Left lung (tissue), 10 donors: Measurements from ENCODE around the gene MARCHF3. TPM values are rescaled to one million over a fixed set of nuclear protein-coding genes. Genes with fewer than 3 reads are reported as not detected.
"Not testable (repeated sequence)": the region's sequence is repeated elsewhere in the genome, so short reads cannot be mapped to it uniquely, and the experiment has no call there.

Experiments
- ATAC-seq: fragments of 200-7000 bp; cut with Tn5 transposase; one replicate; pipeline ENCODE4 v1.9.1; 2020; ENCODE audit warnings: moderate library complexity
- DNase-seq, 4 donors: peaks; one replicate each; pipeline ENCODE4 v3.0.0-alpha.2; 2013 to 2020
- H3K27ac ChIP-seq, 2 donors: fragments of 200-600 bp; sonication (generic) in 1 of 2; one replicate each; pipeline versions ENCODE4 v1.5.0 to v1.8.0; 2020 to 2021
- H3K27me3 ChIP-seq, 2 donors: fragments of 200-600 bp; sonication (generic) in 1 of 2; one replicate each; pipeline versions ENCODE4 v1.5.0 to v1.8.0; 2020 to 2021
- H3K36me3 ChIP-seq, 2 donors: fragments of 200-600 bp; sonication (generic) in 1 of 2; one replicate each; pipeline versions ENCODE4 v1.5.0 to v1.8.0; 2020 to 2021
- H3K4me1 ChIP-seq, 2 donors: fragments of 200-600 bp; one replicate each; pipeline ENCODE4 v1.8.0; 2021
- H3K4me3 ChIP-seq, 2 donors: fragments of 200-600 bp; sonication (generic) in 1 of 2; one replicate each; pipeline versions ENCODE4 v1.5.0 to v1.8.0; 2020 to 2021; ENCODE audit warnings: mild to moderate bottlenecking in 1 of 2
- H3K9me3 ChIP-seq, 2 donors: fragments of 200-600 bp; sonication (generic) in 1 of 2; one replicate each; pipeline versions ENCODE4 v1.5.0 to v1.8.0; 2020 to 2021
- intact Hi-C, 2 donors: fragments of 100-400 bp; cut with DNase I; formaldehyde crosslinking; loops; one replicate each; pipeline versions ENCODE4 v1.11.2 to v1.14.2; 2022
- polyA plus RNA-seq, 6 donors: library from polyadenylated mRNA; unstranded; fragments of 120-200 nt; gene quantifications; one replicate each; pipeline ENCODE4 v1.2.1, GENCODE V29; 2013; ENCODE audit not compliant: insufficient read length in 6 of 6
- total RNA-seq, 2 donors: library from RNA; stranded (reverse); fragmentation: NEBNext Ultra II Directional; extraction: Animal tissue kit (Norgen Biotek cat#: 25700); gene quantifications; one replicate each; pipeline ENCODE4 v1.2.1, GENCODE V29; 2021
- TF ChIP-seq, protein P1 (sequence below), 2 donors: fragments of 200-600 bp; sonication (generic) in 1 of 2; IDR thresholded peaks; one replicate each; pipeline versions ENCODE4 v1.5.0 to v1.8.0; 2021; ENCODE audit warnings: antibody characterized with exemption in 2 of 2
- donor health status: DM: no; HTN: yes; CAD: no.
- donor health status: DM: no; HTN: no; CAD: no.

The MARCHF3 gene
- total and polyA plus RNA-seq, 8 donors = 3.4 to 8.7 (median 5.5) TPM

DNA sequence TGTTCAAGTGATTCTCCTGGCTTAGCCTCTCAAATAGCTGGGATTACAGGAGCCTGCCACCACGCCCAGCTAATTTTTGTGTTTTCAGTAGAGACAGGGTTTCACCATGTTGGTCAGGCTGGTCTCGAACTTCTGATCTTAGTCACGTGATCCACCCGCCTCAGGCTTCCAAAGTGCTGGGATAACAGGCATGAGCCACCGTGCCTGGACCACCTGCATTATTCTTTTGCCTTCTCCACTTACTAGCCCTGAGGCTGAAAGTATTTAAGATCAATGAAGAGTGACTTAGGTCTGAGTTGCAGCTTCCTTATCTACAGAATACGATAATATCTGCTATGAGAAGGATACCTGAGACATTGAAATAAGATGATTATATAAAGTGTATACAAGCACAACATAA, 129.6 kb downstream of the MARCHF3 start:
- TF ChIP-seq, protein P1, sequence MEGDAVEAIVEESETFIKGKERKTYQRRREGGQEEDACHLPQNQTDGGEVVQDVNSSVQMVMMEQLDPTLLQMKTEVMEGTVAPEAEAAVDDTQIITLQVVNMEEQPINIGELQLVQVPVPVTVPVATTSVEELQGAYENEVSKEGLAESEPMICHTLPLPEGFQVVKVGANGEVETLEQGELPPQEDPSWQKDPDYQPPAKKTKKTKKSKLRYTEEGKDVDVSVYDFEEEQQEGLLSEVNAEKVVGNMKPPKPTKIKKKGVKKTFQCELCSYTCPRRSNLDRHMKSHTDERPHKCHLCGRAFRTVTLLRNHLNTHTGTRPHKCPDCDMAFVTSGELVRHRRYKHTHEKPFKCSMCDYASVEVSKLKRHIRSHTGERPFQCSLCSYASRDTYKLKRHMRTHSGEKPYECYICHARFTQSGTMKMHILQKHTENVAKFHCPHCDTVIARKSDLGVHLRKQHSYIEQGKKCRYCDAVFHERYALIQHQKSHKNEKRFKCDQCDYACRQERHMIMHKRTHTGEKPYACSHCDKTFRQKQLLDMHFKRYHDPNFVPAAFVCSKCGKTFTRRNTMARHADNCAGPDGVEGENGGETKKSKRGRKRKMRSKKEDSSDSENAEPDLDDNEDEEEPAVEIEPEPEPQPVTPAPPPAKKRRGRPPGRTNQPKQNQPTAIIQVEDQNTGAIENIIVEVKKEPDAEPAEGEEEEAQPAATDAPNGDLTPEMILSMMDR (IDR thresholded peaks at IDR 0.05) = no peak
- Histone ChIP-seq H3K27me3 (no peaks in the 10 kb centered on the region), H3K36me3 (no peaks in the 10 kb centered on the region), H3K9me3 (no peaks in the 10 kb centered on the region), H3K27ac (no peak overlapping the region), H3K4me1 (no peaks in the 10 kb centered on the region), H3K4me3 (no peak overlapping the region)
- DNase-seq (no peak), ATAC-seq (no peak)
- intact Hi-C loops = no loop called here

DNA sequence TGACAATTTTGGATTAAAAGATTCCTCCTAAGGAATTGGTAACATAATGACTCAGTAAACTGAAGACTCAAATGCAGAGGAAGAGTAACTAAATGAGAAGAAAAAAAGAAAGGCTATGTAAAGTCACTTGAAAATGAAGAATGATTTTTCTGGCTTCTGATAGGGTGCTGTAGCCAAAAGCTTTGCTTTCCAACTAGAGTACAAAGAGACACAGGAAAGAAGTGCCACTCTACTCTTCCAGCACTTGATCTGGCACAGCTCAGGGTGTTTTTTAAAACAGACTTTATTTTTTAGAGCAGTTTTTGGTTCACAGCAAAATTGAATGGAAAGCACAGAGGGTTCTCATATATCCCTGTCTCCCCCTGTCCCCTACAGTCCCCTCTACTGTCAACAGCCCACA, 130.9 kb downstream of the MARCHF3 start:
- intact Hi-C loops = no loop called here
- TF ChIP-seq, protein P1 (IDR thresholded peaks at IDR 0.05) = no peak
- no peak overlapping the region for H3K27ac ChIP-seq
- H3K4me1 ChIP-seq = no peaks in the 10 kb centered on the region
- no peaks in the 10 kb centered on the region for H3K27me3 ChIP-seq
- DNase-seq (no peak), ATAC-seq (no peak)
- no peak overlapping the region for H3K4me3 ChIP-seq
- no peaks in the 10 kb centered on the region for H3K9me3 ChIP-seq
- no peaks in the 10 kb centered on the region for H3K36me3 ChIP-seq

DNA sequence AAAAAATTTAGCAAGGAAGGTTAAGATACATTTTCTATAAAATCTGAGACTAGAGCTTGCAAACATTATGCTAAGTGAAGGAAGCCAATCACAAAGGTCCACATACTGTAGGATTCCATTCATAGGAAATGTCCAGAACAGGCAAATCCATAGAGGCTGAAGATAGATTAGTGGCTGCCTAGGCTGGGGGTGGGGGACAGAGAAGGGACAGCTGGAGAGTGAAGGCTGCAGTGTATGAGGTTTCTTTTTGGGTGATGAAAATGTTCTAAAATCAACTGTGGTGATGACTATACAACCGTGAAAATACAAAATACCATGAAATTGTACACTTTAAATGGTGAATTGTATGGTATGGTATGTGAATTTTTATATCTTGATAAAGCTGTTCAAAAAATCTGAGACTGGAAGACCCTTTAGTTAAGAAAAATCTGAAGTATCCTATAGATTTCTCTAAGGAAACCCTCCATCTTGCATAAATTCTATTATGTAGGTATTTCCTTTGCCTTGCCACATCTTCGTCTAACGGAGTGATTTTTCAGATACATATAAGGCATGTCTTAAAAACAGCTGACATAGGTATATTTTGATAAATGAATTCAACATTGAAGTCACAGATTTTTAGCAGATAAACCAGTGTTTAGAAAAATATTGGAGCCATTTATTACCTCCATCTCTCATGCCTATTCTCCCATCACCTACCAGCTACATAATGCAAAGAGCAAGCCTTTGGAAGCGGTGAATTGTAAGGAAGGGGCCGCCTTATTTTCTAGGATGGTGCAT, 132.3 kb downstream of the MARCHF3 start:
- DNase-seq = no peak
- Histone ChIP-seq H3K4me3 (no peak overlapping the region), H3K4me1 (no peaks in the 10 kb centered on the region), H3K36me3 (no peaks in the 10 kb centered on the region), H3K9me3 (no peaks in the 10 kb centered on the region), H3K27ac (no peak overlapping the region), H3K27me3 (no peaks in the 10 kb centered on the region)
- intact Hi-C loops = no loop called here
- no peak for ATAC-seq
- TF ChIP-seq, protein P1 (IDR thresholded peaks at IDR 0.05) = no peak

DNA sequence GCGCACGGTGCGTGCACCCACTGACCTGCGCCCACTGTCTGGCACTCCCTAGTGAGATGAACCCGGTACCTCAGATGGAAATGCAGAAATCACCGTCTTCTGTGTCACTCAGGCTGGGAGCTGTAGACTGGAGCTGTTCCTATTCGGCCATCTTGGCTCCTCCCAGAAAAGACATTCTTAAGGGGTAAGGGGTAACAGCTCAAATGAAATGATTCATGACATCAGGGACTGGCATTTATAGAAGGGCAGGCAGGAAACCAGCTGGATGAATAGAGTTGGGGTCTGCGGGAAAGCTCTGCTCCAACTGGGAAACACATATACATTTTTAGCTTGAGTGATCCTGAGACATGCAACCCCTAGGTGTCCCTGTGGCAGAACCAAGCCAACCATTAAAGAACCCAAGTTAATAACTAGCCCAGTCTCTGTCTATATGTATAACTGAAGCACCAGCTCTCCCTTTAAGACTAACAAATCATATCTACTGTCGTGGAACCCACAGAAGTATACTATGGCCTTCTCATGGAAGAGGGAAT, 134.1 kb downstream of the MARCHF3 start:
- Histone ChIP-seq H3K36me3 (no peaks in the 10 kb centered on the region), H3K4me3 (no peak overlapping the region), H3K9me3 (no peaks in the 10 kb centered on the region), H3K27ac (no peak overlapping the region), H3K4me1 (no peaks in the 10 kb centered on the region), H3K27me3 (no peaks in the 10 kb centered on the region)
- intact Hi-C loops = no loop called here
- no peak for DNase-seq
- TF ChIP-seq, protein P1 (IDR thresholded peaks at IDR 0.05) = no peak
- no peak for ATAC-seq

DNA sequence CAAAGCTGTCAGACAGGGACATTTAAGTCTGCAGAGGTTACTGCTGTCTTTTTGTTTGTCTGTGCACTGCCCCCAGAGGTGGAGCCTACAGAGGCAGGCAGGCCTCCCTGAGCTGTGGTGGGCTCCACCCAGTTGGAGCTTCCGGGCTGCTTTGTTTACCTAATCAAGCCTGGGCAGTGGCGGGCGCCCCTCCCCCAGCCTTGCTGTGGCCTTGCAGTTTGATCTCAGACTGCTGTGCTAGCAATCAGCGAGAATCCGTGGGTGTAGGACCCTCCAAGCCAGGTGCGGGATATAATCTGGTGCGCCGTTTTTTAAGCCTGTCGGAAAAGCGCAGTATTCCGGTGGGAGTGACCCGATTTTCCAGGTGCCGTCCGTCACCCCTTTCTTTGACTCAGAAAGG, 134.6 kb downstream of the MARCHF3 start:
- ATAC-seq, H3K36me3 ChIP-seq, DNase-seq, H3K27me3 ChIP-seq, H3K4me1 ChIP-seq, H3K4me3 ChIP-seq, H3K27ac ChIP-seq, H3K9me3 ChIP-seq, intact Hi-C loops: not testable (repeated sequence)

DNA sequence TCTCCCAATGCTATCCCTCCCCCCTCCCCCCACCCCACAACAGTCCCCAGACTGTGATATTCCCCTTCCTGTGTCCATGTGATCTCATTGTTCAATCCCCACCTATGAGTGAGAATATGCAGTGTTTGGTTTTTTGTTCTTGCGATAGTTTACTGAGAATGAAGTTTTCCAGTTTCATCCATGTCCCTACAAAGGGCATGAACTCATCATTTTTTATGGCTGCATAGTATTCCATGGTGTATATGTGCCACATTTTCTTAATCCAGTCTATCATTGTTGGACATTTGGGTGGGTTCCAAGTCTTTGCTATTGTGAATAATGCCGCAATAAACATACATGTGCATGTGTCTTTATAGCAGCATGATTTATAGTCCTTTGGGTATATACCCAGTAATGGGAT, 139.9 kb downstream of the MARCHF3 start:
- intact Hi-C loops, H3K27ac ChIP-seq, DNase-seq, ATAC-seq, H3K4me1 ChIP-seq, H3K27me3 ChIP-seq, H3K36me3 ChIP-seq, H3K9me3 ChIP-seq, H3K4me3 ChIP-seq: not testable (repeated sequence)
